ENCODE data around the gene KLK8.

GRCh38 chr19:50962245-50962644 is 39.2 kb downstream of the KLK8 start:
- no peak for TF ChIP-seq ZFP1 (CRISPR knock-in tag; IDR thresholded peaks at IDR 0.05)
- TF ChIP-seq, protein P1, sequence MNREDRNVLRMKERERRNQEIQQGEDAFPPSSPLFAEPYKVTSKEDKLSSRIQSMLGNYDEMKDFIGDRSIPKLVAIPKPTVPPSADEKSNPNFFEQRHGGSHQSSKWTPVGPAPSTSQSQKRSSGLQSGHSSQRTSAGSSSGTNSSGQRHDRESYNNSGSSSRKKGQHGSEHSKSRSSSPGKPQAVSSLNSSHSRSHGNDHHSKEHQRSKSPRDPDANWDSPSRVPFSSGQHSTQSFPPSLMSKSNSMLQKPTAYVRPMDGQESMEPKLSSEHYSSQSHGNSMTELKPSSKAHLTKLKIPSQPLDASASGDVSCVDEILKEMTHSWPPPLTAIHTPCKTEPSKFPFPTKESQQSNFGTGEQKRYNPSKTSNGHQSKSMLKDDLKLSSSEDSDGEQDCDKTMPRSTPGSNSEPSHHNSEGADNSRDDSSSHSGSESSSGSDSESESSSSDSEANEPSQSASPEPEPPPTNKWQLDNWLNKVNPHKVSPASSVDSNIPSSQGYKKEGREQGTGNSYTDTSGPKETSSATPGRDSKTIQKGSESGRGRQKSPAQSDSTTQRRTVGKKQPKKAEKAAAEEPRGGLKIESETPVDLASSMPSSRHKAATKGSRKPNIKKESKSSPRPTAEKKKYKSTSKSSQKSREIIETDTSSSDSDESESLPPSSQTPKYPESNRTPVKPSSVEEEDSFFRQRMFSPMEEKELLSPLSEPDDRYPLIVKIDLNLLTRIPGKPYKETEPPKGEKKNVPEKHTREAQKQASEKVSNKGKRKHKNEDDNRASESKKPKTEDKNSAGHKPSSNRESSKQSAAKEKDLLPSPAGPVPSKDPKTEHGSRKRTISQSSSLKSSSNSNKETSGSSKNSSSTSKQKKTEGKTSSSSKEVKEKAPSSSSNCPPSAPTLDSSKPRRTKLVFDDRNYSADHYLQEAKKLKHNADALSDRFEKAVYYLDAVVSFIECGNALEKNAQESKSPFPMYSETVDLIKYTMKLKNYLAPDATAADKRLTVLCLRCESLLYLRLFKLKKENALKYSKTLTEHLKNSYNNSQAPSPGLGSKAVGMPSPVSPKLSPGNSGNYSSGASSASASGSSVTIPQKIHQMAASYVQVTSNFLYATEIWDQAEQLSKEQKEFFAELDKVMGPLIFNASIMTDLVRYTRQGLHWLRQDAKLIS (CRISPR knock-in tag; IDR thresholded peaks at IDR 0.05), result no peak

All from HepG2 (cell line).